H1 (cell line): ENCODE data around the gene UFD1. TPM values are rescaled to one million over a fixed set of nuclear protein-coding genes. Genes with fewer than 3 reads are reported as not detected.

Experiments used
- CTCF ChIA-PET: fragments of 300-600 bp; sonication (Branson Sonifier 250); formaldehyde crosslinking; loops from one replicate; lab custom pipeline; 2021; ENCODE audit not compliant: partially characterized antibody; lab: Charles Lee
- POLR2A ChIA-PET: fragments of 300-600 bp; sonication (Branson Sonifier 250); formaldehyde crosslinking; loops from one replicate; lab custom pipeline; 2021; ENCODE audit warnings: inconsistent platforms; ENCODE audit not compliant: partially characterized antibody; lab: Charles Lee
- DNase-seq, 2 experiments: peaks; one replicate each; pipeline versions ENCODE4 v3.0.0 to v3.0.0-alpha.2; 2010 to 2022; ENCODE audit warnings: low spot score in 2 of 2, low read depth in 1 of 2, mixed read lengths in 1 of 2
- FAIRE-seq: peaks from 2 replicates; lab custom pipeline; 2011; peaks lifted over from hg19 to GRCh38; lab: Jason Lieb, UNC
- H2AFZ ChIP-seq: 2 replicates; pipeline ENCODE4 v1.8.1; 2012; ENCODE audit warnings: low read length, inconsistent platforms
- H2AK5ac ChIP-seq: 2 replicates; pipeline ENCODE4 v1.6.1; 2013; ENCODE audit warnings: low read depth, low read length
- H2BK120ac ChIP-seq: replicated peaks from 2 replicates; pipeline ENCODE3; 2013; ENCODE audit warnings: low read depth, low read length, inconsistent platforms
- H2BK12ac ChIP-seq: 2 replicates; pipeline ENCODE4 v1.6.1; 2013; ENCODE audit warnings: low read depth, low read length
- H2BK15ac ChIP-seq: 2 replicates; pipeline ENCODE4 v1.6.1; 2013; ENCODE audit warnings: low read length
- H2BK20ac ChIP-seq: 2 replicates; pipeline ENCODE4 v1.6.1; 2013; ENCODE audit warnings: low read length
- H2BK5ac ChIP-seq: 2 replicates; pipeline ENCODE4 v1.6.1; 2013; ENCODE audit warnings: low read depth, low read length
- H3K14ac ChIP-seq: 2 replicates; pipeline ENCODE4 v1.6.1; 2013; ENCODE audit warnings: inconsistent platforms; ENCODE audit not compliant: insufficient read length
- H3K18ac ChIP-seq: 2 replicates; pipeline ENCODE4 v1.6.1; 2013; ENCODE audit warnings: low read length; ENCODE audit errors: extremely low read depth
- H3K23ac ChIP-seq: 2 replicates; pipeline ENCODE4 v1.6.1; 2013; ENCODE audit warnings: inconsistent platforms; ENCODE audit not compliant: insufficient read length
- H3K23me2 ChIP-seq: 2 replicates; pipeline ENCODE4 v1.6.1; 2013; ENCODE audit warnings: low read depth, low read length
- H3K27ac ChIP-seq: 2 replicates; pipeline ENCODE4 v1.6.1; 2011; ENCODE audit warnings: low read depth, low read length, inconsistent platforms
- H3K27me3 ChIP-seq, 4 experiments: replicated peaks in 1 of 4; 1 replicate in 1 of 4; 2 replicates in 3 of 4; pipeline versions ENCODE4 v1.6.1 to v1.8.1; 2011 to 2013; ENCODE audit warnings: low read length in 3 of 4, mild to moderate bottlenecking in 3 of 4, inconsistent platforms in 2 of 4, mixed read lengths in 2 of 4, moderate library complexity in 1 of 4; ENCODE audit not compliant: control insufficient read depth in 3 of 4, insufficient read depth in 3 of 4; ENCODE audit errors: extremely low read depth in 1 of 4
- H3K36me3 ChIP-seq, 4 experiments: 2 replicates each; pipeline versions ENCODE4 v1.6.1 to v1.8.1; 2011 to 2013; ENCODE audit warnings: mild to moderate bottlenecking in 4 of 4, low read length in 3 of 4, moderate library complexity in 2 of 4, control low read depth in 1 of 4, inconsistent platforms in 1 of 4; ENCODE audit not compliant: insufficient read depth in 4 of 4, control insufficient read depth in 2 of 4
- H3K4ac ChIP-seq: replicated peaks from 2 replicates; pipeline ENCODE3; 2013; ENCODE audit warnings: low read length, low read depth, mixed read lengths, inconsistent platforms; ENCODE audit not compliant: insufficient read length
- H3K4me1 ChIP-seq, 4 experiments: replicated peaks in 1 of 4; 1 replicate in 1 of 4; 2 replicates in 3 of 4; pipeline versions ENCODE4 v1.6.1 to v1.8.1; 2011 to 2013; ENCODE audit warnings: low read length in 3 of 4, inconsistent platforms in 2 of 4, mixed read lengths in 1 of 4; ENCODE audit not compliant: insufficient read depth in 4 of 4, control insufficient read depth in 3 of 4
- H3K4me2 ChIP-seq, 2 experiments: 2 replicates each; pipeline versions ENCODE4 v1.6.1 to v1.8.1; 2011 to 2013; ENCODE audit warnings: low read depth in 2 of 2, low read length in 2 of 2, control low read depth in 1 of 2, inconsistent platforms in 1 of 2, mild to moderate bottlenecking in 1 of 2; ENCODE audit not compliant: insufficient read depth in 1 of 2
- H3K4me3 ChIP-seq, 4 experiments: fragments of 200-600, 300-600 bp in 1 of 4; sonication (generic), shearing (Covaris generic), sonication (Bioruptor Twin) in 1 of 4; 2 replicates each; pipeline versions ENCODE4 v1.5.1 to v1.8.1; 2011 to 2016; ENCODE audit warnings: low read length in 4 of 4, low read depth in 3 of 4, control low read depth in 2 of 4, inconsistent platforms in 2 of 4, mild to moderate bottlenecking in 2 of 4, mixed read lengths in 1 of 4, moderate library complexity in 1 of 4; ENCODE audit not compliant: insufficient read depth in 2 of 4; ENCODE audit errors: extremely low read depth in 1 of 4
- H3K56ac ChIP-seq: replicated peaks from 2 replicates; pipeline ENCODE3; 2013; ENCODE audit warnings: low read depth, mild to moderate bottlenecking, mixed read lengths, low read length, inconsistent platforms; ENCODE audit not compliant: insufficient read length
- H3K79me1 ChIP-seq: 2 replicates; pipeline ENCODE4 v1.6.1; 2013; ENCODE audit warnings: low read depth, low read length, control low read depth
- H3K79me2 ChIP-seq, 2 experiments: 2 replicates each; pipeline versions ENCODE4 v1.6.1 to v1.8.1; 2012 to 2013; ENCODE audit warnings: low read length in 2 of 2, mild to moderate bottlenecking in 2 of 2, inconsistent platforms in 1 of 2; ENCODE audit not compliant: insufficient read depth in 2 of 2, control insufficient read depth in 1 of 2
- H3K9ac ChIP-seq, 4 experiments: replicated peaks in 1 of 4; 1 replicate in 1 of 4; 2 replicates in 3 of 4; pipeline versions ENCODE4 v1.6.1 to v1.8.1; 2011 to 2013; ENCODE audit warnings: low read depth in 3 of 4, low read length in 3 of 4, control low read depth in 2 of 4, mild to moderate bottlenecking in 2 of 4, moderate library complexity in 2 of 4, inconsistent platforms in 1 of 4; ENCODE audit errors: extremely low read depth in 1 of 4
- H3K9me3 ChIP-seq, 2 experiments: 2 replicates each; pipeline versions ENCODE4 v1.6.1 to v1.8.1; 2012 to 2013; ENCODE audit warnings: mild to moderate bottlenecking in 2 of 2, moderate library complexity in 2 of 2, control low read depth in 1 of 2, inconsistent platforms in 1 of 2, low read depth in 1 of 2, low read length in 1 of 2, mixed read lengths in 1 of 2; ENCODE audit not compliant: insufficient read depth in 2 of 2
- H4K20me1 ChIP-seq, 2 experiments: replicated peaks in 1 of 2; 2 replicates each; pipeline versions ENCODE3 to v1.8.1; 2011 to 2013; ENCODE audit warnings: inconsistent platforms in 2 of 2, low read length in 2 of 2, mild to moderate bottlenecking in 1 of 2; ENCODE audit not compliant: insufficient read depth in 2 of 2, control insufficient read depth in 1 of 2
- H4K5ac ChIP-seq: 2 replicates; pipeline ENCODE4 v1.6.1; 2013; ENCODE audit warnings: low read length, low read depth, mixed read lengths, inconsistent platforms; ENCODE audit not compliant: insufficient read length
- H4K8ac ChIP-seq: 2 replicates; pipeline ENCODE4 v1.8.0; 2013; ENCODE audit warnings: mild to moderate bottlenecking, moderate library complexity, low read length, inconsistent platforms; ENCODE audit not compliant: insufficient read depth; ENCODE audit errors: extremely low read depth
- H4K91ac ChIP-seq: replicated peaks from 2 replicates; pipeline ENCODE3; 2013; ENCODE audit warnings: low read length, mixed read lengths, inconsistent platforms; ENCODE audit not compliant: insufficient read length
- GTF2F1 ChIP-seq: IDR thresholded peaks from 2 replicates; pipeline ENCODE4 v1.6.1; 2012; ENCODE audit warnings: low read depth, low read length, improper control_type of control experiment, borderline replicate concordance
- POLR2A ChIP-seq, 2 experiments: IDR thresholded peaks; 1 replicate in 1 of 2; 2 replicates in 1 of 2; pipeline ENCODE4 v1.6.1; 2011; ENCODE audit warnings: low read depth in 2 of 2, low read length in 2 of 2, mild to moderate bottlenecking in 2 of 2; ENCODE audit errors: control extremely low read depth in 1 of 2
- SP2 ChIP-seq: IDR thresholded peaks from 2 replicates; pipeline ENCODE4 v1.6.1; 2012; ENCODE audit warnings: mild to moderate bottlenecking, low read length, inconsistent platforms
- TAF1 ChIP-seq: IDR thresholded peaks from 2 replicates; pipeline ENCODE4 v1.6.1; 2011; ENCODE audit warnings: mild to moderate bottlenecking, low read depth, low read length
- WGBS, 2 experiments: shearing (Covaris generic) in 1 of 2; methylation state at CpG; one replicate each; pipeline versions ENCODE4 v1.1.6 to v1.1.7; 2013 to 2015; ENCODE audit warnings: low lambda C conversion rate in 2 of 2, mixed read lengths in 2 of 2, inconsistent platforms in 1 of 2, low coverage in 1 of 2, missing lambda C conversion rate in 1 of 2; ENCODE audit not compliant: insufficient replicate concordance in 2 of 2, insufficient coverage in 1 of 2, insufficient read length in 1 of 2; ENCODE audit errors: extremely low coverage in 1 of 2, missing lambda C conversion rate in 1 of 2; 5-methylcytosine and 5-hydroxymethylcytosine counted together
- polyA plus RNA-seq, 7 experiments: library from polyadenylated mRNA; depleted of rRNA in 3 of 7; stranded (reverse) in 5 of 7; unstranded in 2 of 7; fragments of >200 nt in 5 of 7; fragments of 200-250 nt in 2 of 7; gene quantifications; 1 replicate in 5 of 7; 2 replicates in 1 of 7; 4 replicates in 1 of 7; pipeline versions ENCODE4 v1.2.1 to v1.2.3, GENCODE V29; 2011 to 2013; ENCODE audit warnings: missing spikeins in 2 of 7, mixed read lengths in 2 of 7
- total RNA-seq: library from RNA; stranded (reverse); fragmentation: NEBNext Ultra II Directional; extraction: Animal tissue kit (Norgen Biotek cat#: 25700); gene quantifications from 2 replicates; pipeline ENCODE4 v1.2.1, GENCODE V29; 2021

UFD1 gene
- total and polyA plus RNA-seq, 2 of the 8 experiments (the other 6 are each of a cell fraction or from before 2014, with no cell fraction given) = 74.6 to 116 TPM

GRCh38 chr22:19517171-19517500, 38.1 kb upstream of the UFD1 start:
- FAIRE-seq = no peak
- H4K20me1 ChIP-seq = peaks cover 0 to 7% of the 10 kb centered on the region in 2 experiments
- H4K91ac ChIP-seq = no peak overlapping the region
- H3K4ac ChIP-seq = no peak overlapping the region
- H3K23ac ChIP-seq = no peak overlapping the region
- H2BK5ac ChIP-seq = no peak overlapping the region
- no peak overlapping the region for H3K18ac ChIP-seq
- H2BK120ac ChIP-seq = no peak overlapping the region
- no peaks in the 10 kb centered on the region for H3K79me1 ChIP-seq
- H3K14ac ChIP-seq = no peak overlapping the region
- no peak overlapping the region for H4K8ac ChIP-seq
- no peak overlapping the region for H2AFZ ChIP-seq
- no peak overlapping the region for H2BK20ac ChIP-seq
- no peak overlapping the region for H2BK15ac ChIP-seq
- H3K4me3 ChIP-seq = no peak overlapping the region
- no peak overlapping the region for H3K56ac ChIP-seq
- ChIA-PET CTCF (interaction anchor here (1.6 kb wide), 1 partner anchor 113 kb away, joined by 10 read pairs; no protein-coding TSS in a partner anchor), POLR2A (interaction anchor here (1.2 to 1.9 kb wide), 4 partner anchors 11 to 130 kb away, joined by 3 to 10 read pairs (median 5); no protein-coding TSS in a partner anchor)
- H3K4me2 ChIP-seq = no peak overlapping the region
- no peak for DNase-seq
- H2AK5ac ChIP-seq = no peak overlapping the region
- peaks cover 2 to 30% (median 7%) of the 10 kb centered on the region in 4 experiments; a peak in 7 of 8 replicates for H3K36me3 ChIP-seq
- H3K23me2 ChIP-seq = no peaks in the 10 kb centered on the region
- H4K5ac ChIP-seq = no peak overlapping the region
- TF ChIP-seq GTF2F1 (no peak), TAF1 (no peak), POLR2A (IDR thresholded peaks at IDR 0.05; ENCODE audit: control extremely low read depth in 1 of 2, low read depth in 2 of 2, low read length in 2 of 2) (no peak), SP2 (no peak)
- H3K4me1 ChIP-seq = peaks cover 0 to 4% (median 0%) of the 10 kb centered on the region in 4 experiments; a peak in 2 of 7 replicates
- no peaks in the 10 kb centered on the region for H3K79me2 ChIP-seq
- no peak overlapping the region for H2BK12ac ChIP-seq
- H3K9ac ChIP-seq = no peak overlapping the region
- no peak overlapping the region for H3K27ac ChIP-seq
- 90% methylated on average over 10 of the region's 10 CpGs; no CpG with 5 or more reads in 1 of the 2 experiments for WGBS, 2 experiments
- peaks cover 0 to 6% (median 2%) of the 10 kb centered on the region in 4 experiments; a peak in 5 of 7 replicates for H3K27me3 ChIP-seq
- no peaks in the 10 kb centered on the region for H3K9me3 ChIP-seq
